Sigmoid colon (tissue), 7 donors: ENCODE data around the gene OR4B1. TPM values are rescaled to one million over a fixed set of nuclear protein-coding genes. Genes with fewer than 3 reads are reported as not detected.
"Not testable (repeated sequence)": the region's sequence is repeated elsewhere in the genome, so short reads cannot be mapped to it uniquely, and the experiment has no call there.

Experiments used
- DNase-seq: peaks from one replicate; pipeline ENCODE4 v3.0.0-alpha.2; 2019
- H3K27ac ChIP-seq, 4 donors: fragments of 200-600 bp; sonication (generic); one replicate each; pipeline ENCODE4 v1.5.1; 2016 to 2019; ENCODE audit warnings: mild to moderate bottlenecking in 1 of 4
- H3K27me3 ChIP-seq, 3 donors: fragments of 200-600 bp; sonication (generic); one replicate each; pipeline ENCODE4 v1.5.1; 2019; ENCODE audit warnings: mild to moderate bottlenecking in 1 of 3
- H3K36me3 ChIP-seq, 4 donors: fragments of 200-600 bp; sonication (generic); one replicate each; pipeline ENCODE4 v1.5.1; 2016 to 2019
- H3K4me1 ChIP-seq, 4 donors: fragments of 200-600 bp; sonication (generic); one replicate each; pipeline ENCODE4 v1.5.1; 2017 to 2019
- H3K4me3 ChIP-seq, 4 donors: fragments of 200-600 bp; sonication (generic); one replicate each; pipeline ENCODE4 v1.5.1; 2017 to 2019; ENCODE audit warnings: mild to moderate bottlenecking in 2 of 4, moderate library complexity in 1 of 4
- H3K9me3 ChIP-seq, 4 donors: fragments of 200-600 bp in 3 of 4; sonication (generic) in 3 of 4; one replicate each; pipeline versions ENCODE4 v1.5.1 to v1.6.1; 2013 to 2019
- CTCF ChIP-seq, 4 experiments: fragments of 450-650 bp in 3 of 4; fragments of 200-600 bp in 1 of 4; IDR thresholded peaks; one replicate each; pipeline ENCODE4 v1.5.1; 2016 to 2019; ENCODE audit warnings: antibody characterized with exemption in 4 of 4, mild to moderate bottlenecking in 3 of 4, moderate library complexity in 2 of 4
- EP300 ChIP-seq, 4 donors: sonication (generic); formaldehyde crosslinking; IDR thresholded peaks; one replicate each; pipeline ENCODE4 v1.6.1; 2017; ENCODE audit warnings: antibody characterized with exemption in 4 of 4
- POLR2A ChIP-seq, 2 donors: fragments of 450-650 bp; IDR thresholded peaks; one replicate each; pipeline ENCODE4 v1.6.1; 2016; ENCODE audit warnings: antibody characterized with exemption in 2 of 2, mild to moderate bottlenecking in 2 of 2, moderate library complexity in 2 of 2
- POLR2AphosphoS5 ChIP-seq, 4 donors: sonication (generic); formaldehyde crosslinking; IDR thresholded peaks; one replicate each; pipeline ENCODE4 v1.6.1; 2017; ENCODE audit warnings: antibody characterized with exemption in 4 of 4
- WGBS, 2 donors: extraction: QIAGEN DNeasy Blood & Tissue Kit; methylation state at CpG; one replicate each; pipeline ENCODE4 v1.1.7; 2013; 5-methylcytosine and 5-hydroxymethylcytosine counted together
- intact Hi-C: fragments of 100-400 bp; cut with DNase I; formaldehyde crosslinking; loops from one replicate; pipeline ENCODE4 v1.15.1; 2023
- polyA plus RNA-seq, 3 donors: library from polyadenylated mRNA; stranded (reverse); fragments of 200-250 nt; gene quantifications; one replicate each; pipeline ENCODE4 v1.2.3, GENCODE V29; 2013
- total RNA-seq, 4 donors: library from RNA; depleted of rRNA; stranded (reverse); fragments of >200 nt; gene quantifications; one replicate each; pipeline ENCODE4 v1.1.0, GENCODE V29; 2016
- donor health status: healthy with polysubstance abuse.
- donor health status: Bipolar disorder and iron deficiency.
- donor health status: healthy.

OR4B1 gene
- total and polyA plus RNA-seq, 7 donors, result not detected

- 84 to 87% methylated on average over 6 of the region's 6 CpGs for WGBS, 2 donors
- no peak overlapping the region for H3K27ac ChIP-seq
- intact Hi-C loops, result no loop called here
- no peak overlapping the region for H3K4me3 ChIP-seq
- no peaks in the 10 kb centered on the region for H3K36me3 ChIP-seq
- H3K9me3 ChIP-seq, result no peaks in the 10 kb centered on the region
- no peak for TF ChIP-seq POLR2A (IDR thresholded peaks at IDR 0.05)
- no peak for TF ChIP-seq CTCF (IDR thresholded peaks at IDR 0.05)
- TF ChIP-seq POLR2AphosphoS5 (IDR thresholded peaks at IDR 0.05), result no peak
- TF ChIP-seq EP300 (IDR thresholded peaks at IDR 0.05), result no peak
- no peaks in the 10 kb centered on the region for H3K4me1 ChIP-seq
- H3K27me3 ChIP-seq, result no peaks in the 10 kb centered on the region
- DNase-seq, result no peak
Measured at GRCh38 chr11:48180627-48181026, 36.0 kb upstream of the OR4B1 start.

- WGBS, 2 donors, result 62 to 80% methylated on average over 4 of the region's 4 CpGs
Measured at GRCh38 chr11:48182860-48183526, 33.6 kb upstream of the OR4B1 start.

GRCh38 chr11:48184452-48184851, 32.2 kb upstream of the OR4B1 start:
- H3K36me3 ChIP-seq, result no peaks in the 10 kb centered on the region
- H3K27me3 ChIP-seq, result no peaks in the 10 kb centered on the region
- intact Hi-C loops, result no loop called here
- no peak overlapping the region for H3K4me3 ChIP-seq
- no peaks in the 10 kb centered on the region for H3K9me3 ChIP-seq
- no peak for TF ChIP-seq POLR2AphosphoS5 (IDR thresholded peaks at IDR 0.05)
- TF ChIP-seq POLR2A (IDR thresholded peaks at IDR 0.05), result no peak
- no peak for TF ChIP-seq EP300 (IDR thresholded peaks at IDR 0.05)
- no peak for TF ChIP-seq CTCF (IDR thresholded peaks at IDR 0.05)
- no peak overlapping the region for H3K27ac ChIP-seq
- DNase-seq, result no peak
- no peaks in the 10 kb centered on the region for H3K4me1 ChIP-seq

More at GRCh38 chr11:48182860-48183526, 33.6 kb upstream of the OR4B1 start:
- H3K27ac ChIP-seq, result no peak overlapping the region
- H3K27me3 ChIP-seq, result no peaks in the 10 kb centered on the region
- intact Hi-C loops, result no loop called here
- no peak overlapping the region for H3K4me3 ChIP-seq
- H3K9me3 ChIP-seq, result no peaks in the 10 kb centered on the region
- DNase-seq, result no peak
- no peaks in the 10 kb centered on the region for H3K4me1 ChIP-seq
- TF ChIP-seq POLR2AphosphoS5 (IDR thresholded peaks at IDR 0.05) (no peak), POLR2A (IDR thresholded peaks at IDR 0.05) (no peak), EP300 (IDR thresholded peaks at IDR 0.05) (no peak)
- no peaks in the 10 kb centered on the region for H3K36me3 ChIP-seq

GRCh38 chr11:48190906-48191654, 25.5 kb upstream of the OR4B1 start:
- intact Hi-C loops, H3K36me3 ChIP-seq, H3K9me3 ChIP-seq, H3K4me3 ChIP-seq, DNase-seq, H3K27me3 ChIP-seq, H3K4me1 ChIP-seq, H3K27ac ChIP-seq: not testable (repeated sequence)
- WGBS, 2 donors, result 40 to 52% methylated on average over 10 of the region's 10 CpGs

- H3K27ac ChIP-seq, result no peak overlapping the region
- peaks cover 0 to 6% (median 2%) of the 10 kb centered on the region in 4 donors for H3K9me3 ChIP-seq
- H3K36me3 ChIP-seq, result no peaks in the 10 kb centered on the region
- WGBS, 2 donors, result 63 to 70% methylated on average over 2 of the region's 2 CpGs
- H3K27me3 ChIP-seq, result no peaks in the 10 kb centered on the region
- DNase-seq, result no peak
- no peak for TF ChIP-seq POLR2A (IDR thresholded peaks at IDR 0.05)
- TF ChIP-seq EP300 (IDR thresholded peaks at IDR 0.05), result no peak
- TF ChIP-seq POLR2AphosphoS5 (IDR thresholded peaks at IDR 0.05), result no peak
- TF ChIP-seq CTCF (IDR thresholded peaks at IDR 0.05), result no peak
- intact Hi-C loops, result no loop called here
- no peak overlapping the region for H3K4me3 ChIP-seq
- no peaks in the 10 kb centered on the region for H3K4me1 ChIP-seq
Measured at GRCh38 chr11:48193876-48194275, 22.7 kb upstream of the OR4B1 start.
